IPS DF 6.9 (cell line): ENCODE data around the gene UIMC1.

Experiments
- DNase-seq: peaks from one replicate; pipeline ENCODE4 v3.0.0-alpha.2; 2013; ENCODE audit warnings: low read depth, low spot score
- H3K27ac ChIP-seq: one replicate; pipeline ENCODE4 v1.5.1; 2013; ENCODE audit warnings: low read length, control low read depth
- H3K27me3 ChIP-seq: 2 replicates; pipeline ENCODE4 v1.6.1; 2013; ENCODE audit warnings: mild to moderate bottlenecking, low read length; ENCODE audit not compliant: control insufficient read depth, insufficient read depth
- H3K36me3 ChIP-seq: 2 replicates; pipeline ENCODE4 v1.6.1; 2013; ENCODE audit warnings: low read length; ENCODE audit not compliant: control insufficient read depth, insufficient read depth
- H3K4me1 ChIP-seq: 2 replicates; pipeline ENCODE4 v1.6.1; 2013; ENCODE audit warnings: low read length; ENCODE audit not compliant: control insufficient read depth, insufficient read depth
- H3K4me3 ChIP-seq: 2 replicates; pipeline ENCODE4 v1.5.1; 2013; ENCODE audit warnings: mild to moderate bottlenecking, low read length
- H3K9me3 ChIP-seq: 2 replicates; pipeline ENCODE4 v1.6.1; 2013; ENCODE audit warnings: low read length, inconsistent platforms; ENCODE audit not compliant: control insufficient read depth, insufficient read depth
- whole genome bisulfite sequencing: extraction: QIAGEN DNeasy Blood & Tissue Kit; methylation state at CpG from one replicate; pipeline ENCODE4 v1.1.7; 2013; ENCODE audit warnings: mixed read lengths, missing lambda C conversion rate; ENCODE audit not compliant: insufficient read length, insufficient coverage; 5-methylcytosine and 5-hydroxymethylcytosine counted together

The UIMC1 gene

DNA sequence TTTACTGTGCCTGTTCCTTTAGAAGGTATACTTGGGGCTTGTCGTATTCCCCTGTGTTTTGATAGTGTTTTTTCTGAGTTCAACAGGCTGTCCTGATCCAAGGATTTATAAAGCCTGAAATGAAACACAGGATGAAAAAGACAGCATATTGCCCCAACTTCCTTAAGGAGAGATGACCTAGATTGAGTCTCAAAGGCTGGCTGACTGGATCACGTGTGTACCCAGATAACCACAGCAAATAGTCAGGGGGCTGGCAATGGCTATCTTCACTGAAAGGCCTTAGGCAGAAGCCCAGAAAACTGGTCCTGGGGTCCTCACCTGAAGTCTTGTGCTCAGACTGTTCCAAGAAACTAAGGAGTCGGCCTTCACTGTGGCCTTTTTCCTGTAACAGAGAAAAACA lies 99.8 kb downstream of the UIMC1 start:
- H3K36me3 ChIP-seq = peaks cover 12% of the 10 kb centered on the region; the same call in 1 of the 2 replicates
- no peak overlapping the region for H3K4me3 ChIP-seq
- DNase-seq = no peak
- no peaks in the 10 kb centered on the region for H3K27me3 ChIP-seq
- WGBS = no CpG with 5 or more reads among the region's 3 CpGs
- no peak overlapping the region for H3K27ac ChIP-seq
- no peaks in the 10 kb centered on the region for H3K9me3 ChIP-seq
- H3K4me1 ChIP-seq = no peaks in the 10 kb centered on the region

DNA sequence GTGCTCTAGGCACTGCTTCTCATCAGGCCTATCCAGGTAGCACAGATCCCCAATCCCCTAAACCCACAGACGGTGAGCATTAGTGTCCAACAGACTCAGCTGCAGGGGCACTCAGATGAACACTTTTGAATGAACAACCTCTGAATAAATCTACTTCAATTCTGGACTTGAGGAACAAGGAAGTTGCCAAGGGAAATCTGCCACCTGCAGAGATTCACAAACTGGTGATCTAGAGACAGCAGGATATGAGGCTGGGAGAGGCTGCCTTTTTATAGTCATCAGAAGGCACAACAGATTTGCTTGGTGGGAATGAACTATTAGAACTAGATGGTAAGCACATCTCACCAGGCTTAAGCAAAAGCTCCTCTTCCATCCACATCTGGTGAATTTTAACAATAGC lies 100.5 kb downstream of the UIMC1 start:
- Histone ChIP-seq H3K4me3 (no peak overlapping the region), H3K27me3 (no peaks in the 10 kb centered on the region), H3K27ac (no peak overlapping the region), H3K9me3 (no peaks in the 10 kb centered on the region), H3K4me1 (no peaks in the 10 kb centered on the region), H3K36me3 (peaks cover 12% of the 10 kb centered on the region; the same call in 1 of the 2 replicates)
- WGBS = no CpG with 5 or more reads among the region's 1 CpG
- no peak for DNase-seq

DNA sequence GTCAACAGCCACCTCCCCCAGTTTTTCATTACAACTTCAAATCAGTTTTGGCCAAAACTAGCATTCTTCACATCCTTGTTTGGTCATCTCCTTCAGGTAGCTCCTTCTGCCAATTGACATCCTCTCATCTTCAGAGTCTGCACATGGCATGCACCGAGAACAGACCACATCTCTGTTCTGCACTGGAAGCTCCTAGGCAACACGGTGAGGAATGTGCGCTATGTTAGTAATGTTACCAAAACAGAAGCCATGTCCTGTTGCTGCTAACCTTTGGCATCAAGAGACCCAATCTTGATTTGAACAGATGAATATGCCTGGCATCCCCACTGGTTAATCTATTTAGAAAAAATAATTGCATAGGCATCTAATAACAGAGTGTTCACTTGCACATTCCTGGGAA lies 102.3 kb downstream of the UIMC1 start:
- no CpG with 5 or more reads among the region's 3 CpGs for WGBS
- H3K27me3 ChIP-seq = no peaks in the 10 kb centered on the region
- H3K4me3 ChIP-seq = no peak overlapping the region
- H3K36me3 ChIP-seq = peaks cover 12% of the 10 kb centered on the region; the same call in 1 of the 2 replicates
- no peaks in the 10 kb centered on the region; the same call in 1 of the 2 replicates for H3K4me1 ChIP-seq
- H3K9me3 ChIP-seq = no peaks in the 10 kb centered on the region
- H3K27ac ChIP-seq = no peak overlapping the region
- no peak for DNase-seq

DNA sequence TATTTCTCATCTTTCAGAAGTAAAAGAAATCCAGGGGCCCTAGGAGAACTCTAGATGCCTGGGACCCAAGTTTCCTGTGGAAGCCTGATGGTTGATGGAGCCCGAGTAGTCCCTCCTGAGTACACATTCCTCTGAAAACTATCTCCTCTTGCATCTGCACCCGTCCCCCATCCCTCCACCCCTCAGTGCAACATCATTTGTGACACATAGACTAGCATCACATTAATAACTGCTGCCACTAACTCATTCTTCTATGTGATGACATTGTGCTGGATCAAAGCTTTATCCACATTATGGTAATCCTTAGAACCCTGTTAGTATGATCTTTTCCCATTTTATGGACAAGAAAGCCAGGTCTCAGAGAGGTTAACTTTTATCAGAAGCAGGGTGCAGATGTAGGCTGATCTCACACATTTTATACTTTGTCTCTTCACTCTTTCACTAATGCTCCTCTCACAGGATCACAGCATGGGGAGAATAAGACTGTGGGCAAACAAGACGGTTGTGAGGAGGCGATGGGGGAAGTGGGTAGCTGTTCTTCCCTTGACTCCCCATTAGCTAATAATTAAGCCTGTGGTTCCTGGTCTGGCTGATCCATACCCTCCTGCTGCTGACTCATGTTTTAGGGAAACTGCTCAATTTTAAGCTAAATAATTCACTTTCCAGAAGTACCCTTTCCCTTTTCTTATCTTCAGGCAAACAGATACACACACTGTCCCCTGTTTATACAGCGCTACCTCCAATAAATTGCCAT lies 103.5 kb downstream of the UIMC1 start:
- H3K36me3 ChIP-seq = peaks cover 9% of the 10 kb centered on the region; the same call in 1 of the 2 replicates

DNA sequence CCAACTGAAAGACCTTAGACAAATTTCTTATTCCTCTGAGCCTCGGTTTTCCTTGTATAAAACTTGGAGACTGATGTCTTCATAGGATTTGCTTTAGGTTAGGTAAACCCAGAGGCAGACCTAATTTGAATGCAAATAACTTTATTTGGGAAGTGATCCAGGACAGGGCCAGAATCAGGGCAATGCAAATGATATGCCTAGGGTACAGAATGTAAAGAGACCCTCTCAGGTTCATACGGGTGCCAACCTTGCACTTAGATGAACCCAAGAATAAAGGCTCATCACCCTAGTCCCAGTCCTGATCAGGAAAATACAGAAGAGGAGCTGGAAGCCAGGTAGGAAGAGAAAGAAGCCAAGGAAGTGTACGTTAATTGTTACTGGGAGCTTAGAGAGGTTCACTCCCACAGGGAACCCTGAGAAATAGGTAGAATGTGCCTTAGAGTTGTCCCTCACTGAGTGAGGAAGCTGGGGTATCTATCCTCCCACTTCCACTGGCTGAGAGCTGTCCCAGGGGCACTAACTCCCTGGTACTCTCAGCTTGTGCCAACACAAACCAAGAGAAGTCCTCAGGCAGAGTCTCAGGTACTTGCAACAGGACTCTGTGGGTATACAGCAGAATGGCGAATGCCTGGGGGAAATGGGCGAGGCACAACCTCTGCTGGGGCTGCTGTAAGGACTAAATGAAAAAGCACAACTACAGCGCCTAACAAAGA lies 104.3 kb downstream of the UIMC1 start:
- no peak for DNase-seq
- no CpG with 5 or more reads among the region's 6 CpGs for WGBS
- Histone ChIP-seq H3K9me3 (no peaks in the 10 kb centered on the region), H3K4me1 (no peaks in the 10 kb centered on the region; the same call in 1 of the 2 replicates), H3K27me3 (no peaks in the 10 kb centered on the region), H3K27ac (no peak overlapping the region), H3K4me3 (no peak overlapping the region), H3K36me3 (peaks cover 9% of the 10 kb centered on the region; the same call in 1 of the 2 replicates)

More for the DNA sequence above, 103.5 kb downstream of the UIMC1 start:
- no peaks in the 10 kb centered on the region for H3K27me3 ChIP-seq
- DNase-seq = no peak
- no CpG with 5 or more reads among the region's 5 CpGs for WGBS
- no peak overlapping the region for H3K4me3 ChIP-seq
- H3K4me1 ChIP-seq = no peaks in the 10 kb centered on the region; the same call in 1 of the 2 replicates
- H3K27ac ChIP-seq = no peak overlapping the region
- H3K9me3 ChIP-seq = no peaks in the 10 kb centered on the region

DNA sequence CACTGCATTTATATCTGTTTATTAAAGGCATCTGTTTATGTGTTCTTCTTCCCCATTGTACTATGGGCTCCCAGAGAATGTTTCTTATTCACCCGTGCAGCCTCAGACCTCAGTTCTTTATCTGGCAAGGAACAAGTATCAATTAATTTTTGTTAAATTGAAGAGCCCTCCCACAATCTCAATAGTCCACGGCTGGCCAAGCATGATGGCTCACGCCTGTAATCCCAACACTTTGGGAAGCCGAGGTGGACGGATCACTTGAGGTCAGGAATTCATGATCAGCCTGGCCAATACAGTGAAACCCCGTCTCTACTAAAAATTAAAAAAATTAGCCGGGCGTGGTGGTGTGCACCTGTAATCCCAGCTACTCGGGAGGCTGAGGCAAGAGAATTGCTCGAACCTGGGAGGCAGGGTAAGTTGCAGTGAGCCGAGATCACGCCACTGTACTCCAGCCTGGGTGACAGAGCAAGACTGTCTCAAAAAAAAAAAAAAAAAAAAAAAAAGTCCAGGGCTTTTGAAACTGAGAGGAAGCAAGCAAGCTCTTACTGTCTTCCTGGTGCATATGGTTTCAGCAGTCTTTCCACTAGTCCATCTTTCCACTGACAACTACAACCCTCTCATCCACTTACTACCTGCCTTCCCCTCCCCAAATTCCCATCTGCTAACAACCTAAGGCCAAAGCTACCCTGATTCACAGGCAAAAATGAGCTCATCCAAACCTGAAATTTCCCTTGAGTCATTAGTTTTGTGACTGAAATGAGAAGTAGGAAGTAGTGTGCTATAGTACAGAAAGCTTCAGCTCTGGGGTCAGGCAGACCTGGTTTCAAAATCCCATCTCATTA lies 105.1 kb downstream of the UIMC1 start:
- Histone ChIP-seq H3K27me3 (no peaks in the 10 kb centered on the region), H3K27ac (no peak overlapping the region), H3K36me3 (peaks cover 9% of the 10 kb centered on the region; the same call in 1 of the 2 replicates), H3K9me3 (no peaks in the 10 kb centered on the region), H3K4me1 (no peaks in the 10 kb centered on the region; the same call in 1 of the 2 replicates), H3K4me3 (no peak overlapping the region)
- DNase-seq = no peak
- WGBS = no CpG with 5 or more reads among the region's 12 CpGs

DNA sequence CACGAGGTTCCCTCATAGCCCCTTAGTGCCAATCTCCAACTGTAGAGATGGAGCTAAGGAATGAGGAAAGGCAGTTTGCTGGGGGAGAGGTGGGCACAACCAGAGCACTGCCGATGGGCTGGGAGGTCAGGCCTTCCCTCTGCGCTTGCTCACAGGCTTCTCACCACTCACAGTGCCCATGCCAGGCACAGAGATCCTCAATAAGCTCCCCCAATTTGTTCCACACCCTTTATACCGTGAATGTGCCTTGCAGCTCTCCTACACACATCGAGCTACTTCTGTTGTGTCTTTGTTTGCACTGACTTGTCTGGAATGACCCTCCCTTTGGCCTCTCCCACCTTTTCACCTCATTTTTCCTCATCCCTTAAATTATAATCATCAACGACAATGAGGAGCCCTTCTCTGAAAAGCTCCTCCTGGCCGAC lies 105.8 kb downstream of the UIMC1 start:
- peaks cover 9% of the 10 kb centered on the region; the same call in 1 of the 2 replicates for H3K36me3 ChIP-seq
- H3K27me3 ChIP-seq = no peaks in the 10 kb centered on the region
- WGBS = no CpG with 5 or more reads among the region's 7 CpGs
- no peak overlapping the region for H3K27ac ChIP-seq
- H3K9me3 ChIP-seq = no peaks in the 10 kb centered on the region
- no peak overlapping the region for H3K4me3 ChIP-seq
- DNase-seq = no peak
- no peaks in the 10 kb centered on the region; the same call in 1 of the 2 replicates for H3K4me1 ChIP-seq

DNA sequence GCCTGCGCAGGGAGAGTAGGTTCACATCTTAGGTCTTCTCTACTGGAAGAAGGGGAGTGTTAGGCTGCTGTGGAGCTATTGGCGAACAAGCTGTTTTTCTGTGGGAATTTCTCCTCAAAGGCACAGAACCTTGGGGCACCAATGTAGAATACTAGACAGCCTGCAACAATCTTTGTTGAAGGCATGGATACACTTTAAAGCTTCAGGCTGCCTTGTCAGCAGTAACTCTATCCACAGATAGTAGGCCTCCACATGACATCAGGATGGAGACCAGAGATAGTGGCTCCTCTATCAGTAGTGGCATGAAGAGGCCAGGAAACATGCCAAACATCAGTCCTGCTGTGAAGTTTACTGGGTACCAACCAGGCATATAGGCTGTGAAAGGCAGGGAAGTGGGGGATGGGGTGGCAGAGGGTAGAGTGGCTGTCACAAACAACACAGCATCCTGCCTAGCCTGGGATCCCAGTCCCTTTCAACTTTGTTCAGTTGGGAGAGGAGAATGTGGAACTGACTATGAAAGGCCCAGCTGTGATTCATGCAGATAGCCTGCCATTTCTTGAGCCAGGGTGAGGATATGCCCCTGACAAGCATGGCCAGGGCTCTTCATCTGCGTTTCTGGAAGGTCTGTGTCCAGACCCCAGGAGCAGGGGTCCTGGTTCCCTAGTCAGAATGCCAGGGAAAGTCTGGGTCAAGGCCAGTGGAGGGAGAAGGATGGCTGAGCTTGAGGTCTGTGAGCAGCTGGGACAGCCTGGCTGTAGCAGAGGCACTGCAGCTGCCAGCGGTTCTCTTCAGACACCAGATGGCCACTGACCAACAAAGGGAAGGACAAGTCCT lies 106.4 kb downstream of the UIMC1 start:
- Histone ChIP-seq H3K36me3 (peaks cover 9% of the 10 kb centered on the region; the same call in 1 of the 2 replicates), H3K27ac (no peak overlapping the region), H3K9me3 (no peaks in the 10 kb centered on the region), H3K4me3 (no peak overlapping the region), H3K27me3 (no peaks in the 10 kb centered on the region), H3K4me1 (no peaks in the 10 kb centered on the region; the same call in 1 of the 2 replicates)
- DNase-seq = no peak
- WGBS = no CpG with 5 or more reads among the region's 4 CpGs

DNA sequence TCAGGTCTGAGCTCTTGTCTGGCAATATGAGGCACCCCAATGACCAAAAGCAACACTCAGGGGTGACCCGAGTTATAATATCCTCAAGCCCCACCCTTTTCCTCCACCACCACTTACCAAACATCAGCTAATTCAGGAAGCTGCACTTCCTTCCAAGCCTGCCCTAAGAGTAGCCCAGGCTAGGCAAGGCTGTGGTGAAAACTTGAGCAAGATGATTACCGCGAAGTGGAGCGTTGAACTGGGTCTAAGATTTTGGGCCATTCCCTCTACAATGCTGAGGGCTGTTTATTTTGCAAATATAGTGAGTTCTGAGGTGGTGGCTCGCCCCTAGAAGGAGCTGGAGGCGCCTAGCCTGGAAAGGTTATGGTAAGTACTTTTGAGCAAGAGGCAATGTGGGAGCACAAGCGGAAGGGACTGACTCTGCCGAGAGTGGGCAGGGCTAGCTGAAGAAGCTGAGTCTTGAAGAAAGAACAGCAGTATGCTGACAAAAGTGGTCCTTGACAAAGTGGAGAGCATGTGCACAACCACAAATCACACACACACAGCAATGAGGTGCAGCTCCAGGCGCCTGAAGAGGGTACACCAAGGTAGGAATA lies 107.2 kb downstream of the UIMC1 start, which contains the start of gene HK3:
TSS of gene HK3 (minus strand) at position 51 of the 596 bp plus-strand sequence. CDS start 3,187 bp downstream, outside the sequence.
- Histone ChIP-seq H3K4me1 (no peaks in the 10 kb centered on the region; the same call in 1 of the 2 replicates), H3K27ac (no peak within 1 kb of the TSS), H3K36me3 (peaks cover 6% of the 10 kb centered on the region; the same call in 1 of the 2 replicates), H3K9me3 (no peaks in the 10 kb centered on the region), H3K27me3 (no peaks in the 10 kb centered on the region), H3K4me3 (no peak within 1 kb of the TSS)
- no peak for DNase-seq
- no CpG with 5 or more reads among the region's 9 CpGs for WGBS
